GM18499 (cell line): ENCODE data around the gene PCSK4.
A peak's percentile ranks its signal among the peaks of the same experiment; 100 is the strongest.
"Not testable (repeated sequence)": the region's sequence is repeated elsewhere in the genome, so short reads cannot be mapped to it uniquely, and the experiment has no call there.

ENCODE experiments used
- ATAC-seq: cut with Tn5 transposase; IDR thresholded peaks from one replicate; pipeline ENCODE4 v1.9.1; 2021; ENCODE audit warnings: moderate number of reproducible peaks; ENCODE audit not compliant: insufficient read depth, unreplicated experiment

Gene PCSK4

GRCh38 chr19:1490311-1491113 is at the start of gene PCSK4:
TSS of gene PCSK4 (minus strand) at chr19:1490350. CDS start at chr19:1490346, 4 bp downstream.
- ATAC-seq, result peak; percentile 76

GRCh38 chr19:1539749-1540148 is 49.6 kb upstream of the PCSK4 start:
- ATAC-seq, result not testable (repeated sequence)

GRCh38 chr19:1538978-1539377 is 48.8 kb upstream of the PCSK4 start:
- ATAC-seq, result no peak

- ATAC-seq, result not testable (repeated sequence)
Measured at GRCh38 chr19:1535699-1536098, 45.5 kb upstream of the PCSK4 start.

- no peak for ATAC-seq
Measured at GRCh38 chr19:1534972-1535371, 44.8 kb upstream of the PCSK4 start.

- no peak for ATAC-seq
Measured at GRCh38 chr19:1533510-1534150, 43.5 kb upstream of the PCSK4 start.

- no peak for ATAC-seq
Measured at GRCh38 chr19:1532003-1532402, 41.9 kb upstream of the PCSK4 start.

- ATAC-seq, result no peak
Measured at GRCh38 chr19:1531587-1531986, 41.4 kb upstream of the PCSK4 start.

- ATAC-seq, result not testable (repeated sequence)
Measured at GRCh38 chr19:1530856-1531255, 40.7 kb upstream of the PCSK4 start.

GRCh38 chr19:1529430-1529816 is 39.3 kb upstream of the PCSK4 start:
- ATAC-seq, result no peak

GRCh38 chr19:1528596-1529429 is 38.7 kb upstream of the PCSK4 start:
- ATAC-seq, result no peak

- no peak for ATAC-seq
Measured at GRCh38 chr19:1527650-1528309, 37.6 kb upstream of the PCSK4 start.

GRCh38 chr19:1526979-1527649 is 37.0 kb upstream of the PCSK4 start:
- ATAC-seq, result no peak

GRCh38 chr19:1526066-1526778 is 36.1 kb upstream of the PCSK4 start:
- ATAC-seq, result no peak

GRCh38 chr19:1525343-1525742 is 35.2 kb upstream of the PCSK4 start:
- ATAC-seq, result no peak

GRCh38 chr19:1524972-1525325 is 34.8 kb upstream of the PCSK4 start:
- ATAC-seq, result no peak

- ATAC-seq, result no peak
Measured at GRCh38 chr19:1524287-1524971, 34.3 kb upstream of the PCSK4 start.

GRCh38 chr19:1523412-1524286 is 33.5 kb upstream of the PCSK4 start, which contains the start of gene PLK5:
TSS of gene PLK5 (plus strand) at chr19:1524077. CDS start at chr19:1526997, 2,920 bp downstream.
- ATAC-seq, result no peak
